ENCODE data around the gene VSTM2B. TPM values are rescaled to one million over a fixed set of nuclear protein-coding genes. Genes with fewer than 3 reads are reported as not detected.

The VSTM2B gene
- polyA plus RNA-seq, 1 donor (not counting 4 experiments of a cell fraction or from before 2014, with no cell fraction given), result not detected

- no peak for TF ChIP-seq EZH2 (IDR thresholded peaks at IDR 0.05; ENCODE audit: low read length)
- TF ChIP-seq, protein P1, sequence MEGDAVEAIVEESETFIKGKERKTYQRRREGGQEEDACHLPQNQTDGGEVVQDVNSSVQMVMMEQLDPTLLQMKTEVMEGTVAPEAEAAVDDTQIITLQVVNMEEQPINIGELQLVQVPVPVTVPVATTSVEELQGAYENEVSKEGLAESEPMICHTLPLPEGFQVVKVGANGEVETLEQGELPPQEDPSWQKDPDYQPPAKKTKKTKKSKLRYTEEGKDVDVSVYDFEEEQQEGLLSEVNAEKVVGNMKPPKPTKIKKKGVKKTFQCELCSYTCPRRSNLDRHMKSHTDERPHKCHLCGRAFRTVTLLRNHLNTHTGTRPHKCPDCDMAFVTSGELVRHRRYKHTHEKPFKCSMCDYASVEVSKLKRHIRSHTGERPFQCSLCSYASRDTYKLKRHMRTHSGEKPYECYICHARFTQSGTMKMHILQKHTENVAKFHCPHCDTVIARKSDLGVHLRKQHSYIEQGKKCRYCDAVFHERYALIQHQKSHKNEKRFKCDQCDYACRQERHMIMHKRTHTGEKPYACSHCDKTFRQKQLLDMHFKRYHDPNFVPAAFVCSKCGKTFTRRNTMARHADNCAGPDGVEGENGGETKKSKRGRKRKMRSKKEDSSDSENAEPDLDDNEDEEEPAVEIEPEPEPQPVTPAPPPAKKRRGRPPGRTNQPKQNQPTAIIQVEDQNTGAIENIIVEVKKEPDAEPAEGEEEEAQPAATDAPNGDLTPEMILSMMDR (optimal IDR thresholded peaks at IDR 0.05 in 1 of 3, IDR thresholded peaks at IDR 0.05 in 1 of 3, conservative IDR thresholded peaks at IDR 0.05 in 1 of 3; ENCODE audit: extremely low read depth in 1 of 3, insufficient read depth in 2 of 3, low read length in 3 of 3), result no peak
- H3K9me1 ChIP-seq (ENCODE audit: control insufficient read depth, extremely low read depth, insufficient read depth, low read length), result no peaks in the 10 kb centered on the region
- H3K9me3 ChIP-seq (ENCODE audit: control insufficient read depth, low read depth, low read length), result peaks cover 1% of the 10 kb centered on the region
- no peaks in the 10 kb centered on the region for H3K36me3 ChIP-seq (ENCODE audit: control insufficient read depth in 2 of 2, extremely low read depth in 1 of 2, insufficient read depth in 2 of 2, low read length in 2 of 2)
- no peak overlapping the region for H3K4me3 ChIP-seq (ENCODE audit: control insufficient read depth in 2 of 3, extremely low read depth in 1 of 3, insufficient read depth in 2 of 3, low read depth in 1 of 3, low read length in 3 of 3)
- no peaks in the 10 kb centered on the region for H3K79me2 ChIP-seq (ENCODE audit: control insufficient read depth, insufficient read depth, low read length)
- no peak overlapping the region for H3K9ac ChIP-seq (ENCODE audit: control insufficient read depth, extremely low read depth, insufficient read depth, low read length)
- no peak for DNase-seq (ENCODE audit: low read depth, low spot score)
- no peak for FAIRE-seq
- H3K27me3 ChIP-seq (ENCODE audit: control insufficient read depth, extremely low read depth, insufficient read depth, low read length), result peaks cover 52% of the 10 kb centered on the region
- no peaks in the 10 kb centered on the region for H4K20me1 ChIP-seq (ENCODE audit: control insufficient read depth, extremely low read depth, insufficient read depth, low read length)
- no peak overlapping the region for H2AFZ ChIP-seq (ENCODE audit: control insufficient read depth, low read length)
- H3K27ac ChIP-seq (ENCODE audit: control insufficient read depth, insufficient read depth, low read length), result no peak overlapping the region
- H3K4me1 ChIP-seq (ENCODE audit: control insufficient read depth, extremely low read depth, insufficient read depth, low read length), result no peaks in the 10 kb centered on the region
- dilution Hi-C loops (cut with MboI; ENCODE audit: extremely low pct_ligation_motif_present, low sequenced_read_pairs), result no loop called here
- H3K4me2 ChIP-seq (ENCODE audit: control insufficient read depth, extremely low read depth, insufficient read depth, low read depth, low read length), result no peak overlapping the region
Observed at GRCh38 chr19:29531458-29532025, 5.7 kb downstream of the VSTM2B start.

GRCh38 chr19:29532097-29532496 lies 6.3 kb downstream of the VSTM2B start:
- H2AFZ ChIP-seq (ENCODE audit: control insufficient read depth, low read length), result no peak overlapping the region
- FAIRE-seq (no peak), DNase-seq (ENCODE audit: low read depth, low spot score) (no peak)
- H3K27me3 ChIP-seq (ENCODE audit: control insufficient read depth, extremely low read depth, insufficient read depth, low read length), result peaks cover 46% of the 10 kb centered on the region
- H3K4me3 ChIP-seq (ENCODE audit: control insufficient read depth in 2 of 3, extremely low read depth in 1 of 3, insufficient read depth in 2 of 3, low read depth in 1 of 3, low read length in 3 of 3), result no peak overlapping the region
- dilution Hi-C loops (cut with MboI; ENCODE audit: extremely low pct_ligation_motif_present, low sequenced_read_pairs), result no loop called here
- no peaks in the 10 kb centered on the region for H3K4me1 ChIP-seq (ENCODE audit: control insufficient read depth, extremely low read depth, insufficient read depth, low read length)
- H3K27ac ChIP-seq (ENCODE audit: control insufficient read depth, insufficient read depth, low read length), result no peak overlapping the region
- no peak overlapping the region for H3K4me2 ChIP-seq (ENCODE audit: control insufficient read depth, extremely low read depth, insufficient read depth, low read depth, low read length)
- H3K36me3 ChIP-seq (ENCODE audit: control insufficient read depth in 2 of 2, extremely low read depth in 1 of 2, insufficient read depth in 2 of 2, low read length in 2 of 2), result no peaks in the 10 kb centered on the region
- H3K9me3 ChIP-seq (ENCODE audit: control insufficient read depth, low read depth, low read length), result peaks cover 1% of the 10 kb centered on the region
- no peak for TF ChIP-seq EZH2 (IDR thresholded peaks at IDR 0.05; ENCODE audit: low read length)
- TF ChIP-seq, protein P1 (optimal IDR thresholded peaks at IDR 0.05 in 1 of 3, IDR thresholded peaks at IDR 0.05 in 1 of 3, conservative IDR thresholded peaks at IDR 0.05 in 1 of 3; ENCODE audit: extremely low read depth in 1 of 3, insufficient read depth in 2 of 3, low read length in 3 of 3), result no peak
- H4K20me1 ChIP-seq (ENCODE audit: control insufficient read depth, extremely low read depth, insufficient read depth, low read length), result no peaks in the 10 kb centered on the region
- no peak overlapping the region for H3K9ac ChIP-seq (ENCODE audit: control insufficient read depth, extremely low read depth, insufficient read depth, low read length)
- H3K79me2 ChIP-seq (ENCODE audit: control insufficient read depth, insufficient read depth, low read length), result no peaks in the 10 kb centered on the region
- H3K9me1 ChIP-seq (ENCODE audit: control insufficient read depth, extremely low read depth, insufficient read depth, low read length), result no peaks in the 10 kb centered on the region
